Measurements from ENCODE around the gene HAS3. TPM values are rescaled to one million over a fixed set of nuclear protein-coding genes. Genes with fewer than 3 reads are reported as not detected.
"Not testable (repeated sequence)": the region's sequence is repeated elsewhere in the genome, so short reads cannot be mapped to it uniquely, and the experiment has no call there.

Gene HAS3
- total RNA-seq, 1 donor from 2014 or later, result 0.67 TPM

- DNase-seq, result peak; percentile 92
- intact Hi-C loops (cut with micrococcal nuclease), result no loop called here
- peak; percentile 96 for ATAC-seq
These were observed 27.2 kb downstream of the HAS3 start, which contains the start of the genes CHTF8 and UTP4 for GRCh38 chr16:69132424-69133252. TSS of gene CHTF8 (minus strand) at chr16:69132588. CDS start at chr16:69121458, 11,130 bp downstream. TSS of gene UTP4 (plus strand) at chr16:69132649. CDS start at chr16:69133460, 811 bp downstream.

- DNase-seq, result no peak
- intact Hi-C loops (cut with micrococcal nuclease), result no loop called here
- no peak for ATAC-seq
These were observed 28.0 kb downstream of the HAS3 start for GRCh38 chr16:69133373-69133954.

DNA sequence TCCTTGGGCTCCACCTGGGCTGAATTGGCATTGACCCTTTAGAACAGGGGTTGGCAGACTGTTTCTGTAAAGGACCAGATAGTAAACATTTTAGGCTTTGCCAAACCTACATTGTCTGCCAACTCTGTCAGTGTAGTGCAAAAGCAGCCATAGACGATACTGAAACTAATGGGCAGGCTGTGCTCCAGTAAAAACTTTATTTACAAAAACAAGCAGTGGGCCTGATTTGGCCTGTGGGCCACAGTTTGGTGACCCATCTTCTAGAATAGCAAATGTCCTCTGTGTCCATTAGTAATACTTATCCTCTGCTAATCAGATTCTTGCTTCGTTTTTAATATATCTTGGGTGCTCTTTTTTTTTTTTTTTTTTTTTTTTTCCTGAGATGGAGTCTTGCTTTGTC lies 33.2 kb downstream of the HAS3 start:
- ATAC-seq (no peak), DNase-seq (no peak)
- intact Hi-C loops (cut with micrococcal nuclease), result no loop called here

DNA sequence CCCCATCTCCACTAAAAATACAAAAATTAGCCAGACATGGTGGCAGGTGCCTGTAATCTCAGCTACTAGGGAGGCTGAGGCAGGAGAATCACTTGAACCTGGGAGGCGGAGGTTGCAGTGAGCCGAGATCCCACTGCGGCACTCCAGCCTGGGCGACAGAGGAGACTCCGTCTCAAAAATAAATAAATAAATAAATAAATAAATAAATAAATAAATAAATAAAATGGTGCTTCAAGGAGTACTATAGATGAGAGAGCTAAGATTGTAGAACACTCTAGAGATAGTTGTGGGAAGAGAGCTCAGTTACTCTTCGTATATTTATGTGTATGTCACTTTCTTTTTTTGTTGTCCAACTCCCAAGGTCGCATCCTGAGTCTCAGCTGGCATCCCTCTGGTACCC lies 34.0 kb downstream of the HAS3 start:
- ATAC-seq; DNase-seq; intact Hi-C loops (cut with micrococcal nuclease): not testable (repeated sequence)

DNA sequence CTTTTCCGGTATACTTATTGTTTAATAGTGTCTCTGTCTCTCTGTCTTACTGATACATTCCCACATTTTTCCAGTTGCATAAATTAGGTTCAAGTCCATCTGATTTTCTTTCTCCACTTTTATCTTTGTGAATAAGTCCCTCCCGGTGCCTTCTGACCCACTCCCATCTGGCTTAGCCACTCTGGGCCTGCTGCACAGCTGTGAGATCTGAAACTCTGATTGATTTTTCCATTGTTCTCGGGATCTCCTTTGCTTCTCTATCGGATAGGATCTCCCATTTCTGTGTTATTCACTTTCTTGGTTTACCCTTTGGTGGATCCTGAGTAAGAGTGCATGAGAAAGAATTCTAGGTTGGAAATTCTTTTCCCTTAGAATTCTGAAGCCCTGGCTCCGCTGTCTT lies 35.6 kb downstream of the HAS3 start:
- DNase-seq (no peak), ATAC-seq (no peak)
- intact Hi-C loops (cut with micrococcal nuclease), result no loop called here

DNA sequence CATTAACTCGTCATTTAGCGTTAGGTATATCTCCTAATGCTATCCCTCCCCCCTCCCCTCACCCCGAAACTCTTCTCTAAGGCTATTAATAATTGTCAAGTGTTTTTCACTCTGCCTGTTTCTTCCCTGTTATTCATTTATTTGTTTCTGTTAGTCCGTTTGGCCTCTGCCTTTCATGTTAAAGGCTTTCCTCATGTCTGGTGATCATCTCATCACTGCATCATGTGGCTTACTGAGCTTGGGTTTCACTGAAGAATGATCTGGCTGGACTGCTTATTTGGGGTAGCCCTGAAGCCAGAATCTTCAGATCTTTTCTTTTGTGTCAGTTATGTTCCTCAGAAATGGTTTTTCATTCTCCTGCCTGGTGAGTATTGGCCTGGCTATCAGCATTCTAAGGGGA lies 36.5 kb downstream of the HAS3 start:
- ATAC-seq (no peak), DNase-seq (no peak)
- intact Hi-C loops (cut with micrococcal nuclease), result no loop called here

DNA sequence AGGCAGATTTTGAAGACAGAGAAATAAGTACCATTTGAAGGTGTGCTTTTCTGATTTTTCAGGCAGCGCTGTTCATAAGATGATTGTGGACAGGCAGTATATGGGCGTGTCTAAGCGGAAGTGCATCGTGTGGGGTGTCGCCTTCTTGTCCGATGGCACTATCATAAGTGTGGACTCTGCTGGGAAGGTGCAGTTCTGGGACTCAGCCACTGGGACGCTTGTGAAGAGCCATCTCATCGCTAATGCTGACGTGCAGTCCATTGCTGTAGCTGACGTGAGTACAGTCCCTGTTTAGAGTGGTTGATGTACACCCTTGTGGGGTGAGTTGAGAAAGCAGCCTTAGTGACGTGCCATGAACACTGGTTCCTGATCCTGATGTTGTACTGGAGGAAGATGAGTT lies 37.7 kb downstream of the HAS3 start:
- intact Hi-C loops (cut with micrococcal nuclease), result no loop called here
- DNase-seq (no peak), ATAC-seq (no peak)

DNA sequence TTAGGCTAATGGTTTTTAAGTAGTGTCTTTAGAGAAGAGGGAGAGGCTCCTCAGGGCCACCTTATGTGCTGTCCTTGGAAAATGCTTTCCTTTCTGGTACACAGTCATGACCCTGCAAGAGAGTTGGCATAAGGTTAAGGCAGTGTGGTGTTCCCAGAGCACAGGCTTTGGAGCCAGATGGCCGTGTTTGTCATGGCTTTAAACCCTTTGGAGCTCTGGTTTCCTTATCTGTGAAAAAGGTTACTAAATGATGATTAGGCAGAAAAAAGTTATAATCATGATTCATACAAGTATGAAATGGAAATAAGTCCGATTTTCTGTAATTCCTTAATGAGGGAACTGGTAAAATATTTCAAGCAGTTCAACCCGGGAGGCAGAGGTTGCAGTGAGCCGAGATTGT lies 40.2 kb downstream of the HAS3 start:
- intact Hi-C loops (cut with micrococcal nuclease), result no loop called here
- DNase-seq, result no peak
- no peak for ATAC-seq

- not testable (repeated sequence) for DNase-seq, ATAC-seq
- intact Hi-C loops (cut with micrococcal nuclease), result loop anchor here (2.0 kb wide), 1 partner anchor 135 kb away; no protein-coding TSS in a partner anchor
These were observed 44.2 kb downstream of the HAS3 start for GRCh38 chr16:69149621-69150020.

DNA sequence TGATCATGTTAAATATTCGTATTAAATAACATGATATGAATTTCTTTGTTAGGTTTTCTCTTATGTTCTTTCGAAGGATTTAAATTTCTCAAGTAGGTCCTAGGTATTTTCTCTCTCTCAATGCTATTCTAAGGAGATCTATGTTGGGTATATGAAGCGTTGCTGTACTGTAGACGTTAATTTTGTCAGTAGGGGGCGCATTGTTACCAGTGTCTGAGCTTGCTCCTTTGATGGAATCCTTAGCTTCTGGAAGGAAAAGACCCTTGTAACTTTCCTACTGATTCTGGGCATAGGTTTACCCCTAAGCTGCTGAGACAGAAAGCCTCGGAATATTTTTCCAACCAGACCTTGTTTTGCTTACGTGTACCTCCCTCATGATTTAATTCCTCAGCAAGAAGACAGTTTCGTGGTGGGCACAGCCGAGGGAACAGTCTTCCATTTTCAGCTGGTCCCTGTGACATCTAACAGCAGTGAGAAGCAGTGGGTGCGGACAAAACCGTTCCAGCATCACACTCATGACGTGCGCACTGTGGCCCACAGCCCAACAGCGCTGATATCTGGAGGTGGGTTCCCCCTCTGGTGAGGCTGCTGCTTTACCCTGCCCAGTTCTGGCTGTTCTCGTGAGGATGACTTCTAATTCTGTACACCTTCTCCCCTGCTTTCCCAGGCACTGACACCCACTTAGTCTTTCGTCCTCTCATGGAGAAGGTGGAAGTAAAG lies 44.9 kb downstream of the HAS3 start:
- intact Hi-C loops (cut with micrococcal nuclease), result loop anchor here (2.0 kb wide), 1 partner anchor 134 kb away; no protein-coding TSS in a partner anchor
- DNase-seq (no peak), ATAC-seq (peak; percentile 85)

- DNase-seq, result no peak
- intact Hi-C loops (cut with micrococcal nuclease), result no loop called here
- ATAC-seq, result no peak
These were observed 51.7 kb downstream of the HAS3 start for GRCh38 chr16:69157196-69157595.

DNA sequence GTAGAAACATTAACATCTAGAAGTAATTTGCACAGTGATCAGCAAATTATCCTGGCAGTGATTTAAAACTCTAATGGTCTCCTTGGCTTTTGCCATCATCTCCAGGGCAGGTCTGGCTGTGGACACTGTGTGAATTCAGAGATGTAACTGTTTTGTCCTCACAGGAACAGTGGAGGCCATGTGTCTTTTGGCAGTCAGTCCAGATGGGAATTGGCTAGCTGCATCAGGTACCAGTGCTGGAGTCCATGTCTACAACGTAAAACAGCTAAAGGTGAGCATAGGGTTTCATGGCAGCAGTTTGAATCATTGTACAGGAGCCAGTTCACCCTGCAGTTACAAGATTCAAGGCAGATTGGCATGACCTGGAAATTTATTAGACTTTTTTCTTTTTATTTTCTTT lies 54.7 kb downstream of the HAS3 start:
- DNase-seq (no peak), ATAC-seq (no peak)
- intact Hi-C loops (cut with micrococcal nuclease), result loop anchor here (10.0 kb wide), 1 partner anchor 75 kb away; no protein-coding TSS in a partner anchor

DNA sequence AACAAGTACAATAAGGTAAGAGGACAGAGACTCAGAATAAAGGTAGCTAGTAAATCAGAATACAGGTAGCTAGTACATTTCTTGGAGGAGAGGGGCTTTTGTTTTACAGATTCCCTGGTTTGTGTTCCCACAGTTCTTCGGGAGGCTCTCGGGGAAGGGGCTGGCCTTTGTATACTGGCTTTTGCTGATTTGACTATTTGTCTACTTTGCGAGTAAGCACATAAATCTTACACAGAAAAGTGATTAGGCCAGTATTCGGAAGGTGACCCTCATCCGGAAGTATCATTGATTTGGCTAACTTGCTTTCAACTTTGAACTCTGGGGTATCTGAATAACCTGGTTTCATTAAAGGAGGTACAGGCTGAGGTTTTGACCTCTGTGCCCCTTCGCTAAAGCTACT lies 60.1 kb downstream of the HAS3 start:
- ATAC-seq (no peak), DNase-seq (no peak)
- intact Hi-C loops (cut with micrococcal nuclease), result loop anchor here (10.0 kb wide), 1 partner anchor 69 kb away; no protein-coding TSS in a partner anchor

DNA sequence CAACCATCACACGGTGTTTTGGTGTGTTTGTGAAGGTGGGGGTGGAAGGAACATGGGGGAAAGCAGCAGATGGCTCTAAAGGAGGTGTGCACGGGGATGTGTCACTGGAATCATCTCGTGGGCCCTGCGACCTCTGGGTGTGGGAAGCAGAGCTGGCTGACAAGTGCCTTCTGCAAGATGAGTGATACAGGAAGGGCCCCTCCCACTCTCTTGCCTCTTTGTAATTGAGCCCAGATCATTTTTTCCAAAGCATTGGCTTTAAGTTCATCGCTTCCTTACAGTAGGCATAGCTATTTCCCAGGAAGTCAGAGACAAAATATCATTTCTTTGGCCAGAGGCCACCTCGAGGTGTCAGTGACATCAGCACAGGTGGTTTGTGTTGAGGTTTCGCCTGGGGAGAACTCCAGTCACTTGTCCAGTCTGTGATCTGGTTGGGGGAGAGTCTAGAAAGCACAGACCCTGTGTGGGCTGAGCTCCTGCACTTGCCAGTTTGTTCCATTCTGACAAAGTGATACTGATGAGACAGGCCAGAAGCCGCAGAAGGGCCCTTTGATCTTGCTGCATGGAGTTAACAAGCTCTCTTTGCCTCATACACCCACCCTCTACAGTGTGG lies 60.9 kb downstream of the HAS3 start:
- ATAC-seq (no peak), DNase-seq (no peak)
- intact Hi-C loops (cut with micrococcal nuclease), result loop anchor here (10.0 kb wide), 1 partner anchor 68 kb away; no protein-coding TSS in a partner anchor

DNA sequence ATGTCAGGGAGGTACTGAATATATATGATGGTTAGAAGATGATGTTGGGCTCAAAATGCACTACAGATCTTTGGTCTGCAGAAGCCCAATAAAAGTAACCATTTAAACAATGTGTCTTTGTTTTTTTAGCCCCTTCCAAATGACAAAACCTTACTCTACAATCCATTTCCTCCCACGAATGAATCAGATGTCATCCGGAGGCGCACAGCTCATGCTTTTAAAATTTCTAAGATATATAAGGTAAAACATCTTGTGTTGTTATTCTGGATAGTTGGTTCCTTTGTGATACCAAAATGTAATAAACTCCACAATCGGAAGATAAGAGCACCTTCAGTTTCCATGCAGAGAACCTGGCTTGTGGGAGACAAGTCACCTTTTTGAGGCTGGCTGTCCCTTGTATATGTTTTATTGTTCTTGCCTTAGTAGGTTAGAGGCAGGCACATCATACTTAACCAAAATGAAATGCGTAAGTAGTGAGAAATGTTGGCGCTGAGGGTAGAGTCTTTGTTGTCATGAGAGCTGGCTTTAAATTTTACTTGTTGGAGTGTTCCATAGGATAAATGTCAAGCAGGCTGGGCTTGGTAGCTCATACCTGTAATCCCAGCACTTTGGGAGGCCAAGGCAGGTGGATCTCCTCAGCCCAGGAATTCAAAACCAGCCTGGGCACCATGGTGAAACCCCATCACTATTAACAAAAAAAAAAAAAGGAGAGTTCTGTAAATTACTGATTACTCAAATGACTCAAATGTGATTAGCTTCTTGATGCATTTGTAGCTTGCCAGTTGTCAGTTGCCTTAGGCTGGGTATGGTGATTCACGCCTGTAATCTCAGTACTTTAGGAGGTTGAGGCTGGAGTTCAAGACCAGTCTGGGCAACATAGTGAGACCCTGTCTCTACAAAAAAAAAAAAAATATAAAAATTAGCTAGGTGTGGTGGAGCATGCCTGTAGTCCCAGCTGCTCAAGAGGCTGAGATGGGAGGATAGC lies 61.8 kb downstream of the HAS3 start:
- intact Hi-C loops (cut with micrococcal nuclease), result loop anchor here (10.0 kb wide), 1 partner anchor 68 kb away; no protein-coding TSS in a partner anchor
- no peak for ATAC-seq
- DNase-seq, result no peak
